Stimulated activated CD4-positive, alpha-beta T cell treated with anti-CD3 and anti-CD28 coated beads, Interleukin-15, amount 100 ng/mL, for 48 hours (primary cell): ENCODE data around the gene CARMIL3.

ENCODE experiments used
- DNase-seq, 2 donors: peaks; one replicate each; pipeline ENCODE4 v3.0.0-alpha.2; 2020; ENCODE audit warnings: low read depth in 2 of 2

CARMIL3 gene

DNA sequence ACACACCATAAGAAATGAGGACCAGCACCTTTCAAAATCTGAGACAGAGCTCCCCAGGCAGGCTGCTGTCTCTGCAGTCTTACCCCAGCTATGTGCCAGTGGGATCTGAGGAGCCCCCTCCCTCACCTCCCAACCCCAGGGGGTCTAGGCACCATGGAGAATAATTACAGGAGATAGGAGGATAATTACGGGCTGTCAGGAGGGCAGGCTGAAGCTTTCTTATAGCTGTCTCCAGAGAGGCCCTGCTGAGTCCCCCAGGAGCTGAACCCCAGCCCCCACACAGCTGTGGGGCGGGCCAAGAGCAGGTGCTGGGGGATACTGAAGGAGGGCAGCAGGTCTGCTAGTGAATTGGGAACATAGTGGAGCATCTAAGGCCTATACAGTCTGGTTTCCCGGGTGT, 26.3 kb downstream of the CARMIL3 start:
- DNase-seq, result no peak

DNA sequence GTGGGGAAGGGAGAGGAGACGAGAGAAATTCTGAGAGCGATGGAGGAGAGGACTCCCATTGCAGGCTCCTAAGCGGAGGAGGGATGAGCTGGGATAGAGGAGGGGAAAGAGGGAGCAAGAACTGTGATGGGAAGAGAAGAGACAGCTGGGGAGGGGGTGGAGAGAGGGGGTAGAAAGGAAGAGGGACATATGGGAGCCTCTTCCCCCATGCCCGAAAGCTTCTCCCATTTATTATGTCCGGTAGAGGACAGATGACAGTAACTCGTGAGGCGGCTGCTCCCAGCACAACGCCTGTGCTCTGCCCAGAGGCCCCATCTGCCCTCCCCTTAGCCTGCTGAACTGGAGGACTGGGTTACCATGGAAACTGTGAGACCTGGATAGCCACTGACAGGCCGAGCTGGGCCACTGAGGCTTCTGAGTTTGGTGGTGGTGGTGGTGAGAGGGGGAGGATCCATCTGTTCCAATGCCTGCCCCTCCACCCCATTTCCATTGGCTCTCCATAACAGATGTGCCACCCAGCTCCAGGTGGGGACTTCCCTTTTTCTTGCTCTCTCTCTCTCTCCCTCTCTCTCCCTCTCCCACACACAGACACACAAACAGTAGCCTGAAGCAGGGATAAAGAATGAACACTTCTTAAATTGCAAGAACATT, 27.8 kb downstream of the CARMIL3 start:
- DNase-seq, result no peak

DNA sequence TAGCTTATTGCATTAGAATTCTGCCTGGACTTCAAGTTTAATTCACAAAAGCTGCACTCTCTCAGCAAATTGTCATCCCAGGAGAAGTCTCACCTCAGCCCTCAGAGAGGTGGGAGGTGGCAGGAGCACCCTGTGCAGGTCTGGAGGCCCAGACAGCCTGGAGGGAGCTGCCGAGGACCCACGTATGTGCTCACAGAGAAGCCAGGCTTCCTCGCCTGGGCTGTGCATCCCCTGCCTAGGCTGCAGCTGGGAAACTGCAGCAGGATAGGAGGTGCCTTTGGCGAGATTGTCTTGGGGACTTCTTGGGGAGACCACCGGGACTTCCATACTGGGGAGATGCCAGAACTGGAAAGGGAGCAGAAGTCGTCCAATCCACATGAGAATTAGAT, 28.3 kb downstream of the CARMIL3 start:
- no peak for DNase-seq

DNA sequence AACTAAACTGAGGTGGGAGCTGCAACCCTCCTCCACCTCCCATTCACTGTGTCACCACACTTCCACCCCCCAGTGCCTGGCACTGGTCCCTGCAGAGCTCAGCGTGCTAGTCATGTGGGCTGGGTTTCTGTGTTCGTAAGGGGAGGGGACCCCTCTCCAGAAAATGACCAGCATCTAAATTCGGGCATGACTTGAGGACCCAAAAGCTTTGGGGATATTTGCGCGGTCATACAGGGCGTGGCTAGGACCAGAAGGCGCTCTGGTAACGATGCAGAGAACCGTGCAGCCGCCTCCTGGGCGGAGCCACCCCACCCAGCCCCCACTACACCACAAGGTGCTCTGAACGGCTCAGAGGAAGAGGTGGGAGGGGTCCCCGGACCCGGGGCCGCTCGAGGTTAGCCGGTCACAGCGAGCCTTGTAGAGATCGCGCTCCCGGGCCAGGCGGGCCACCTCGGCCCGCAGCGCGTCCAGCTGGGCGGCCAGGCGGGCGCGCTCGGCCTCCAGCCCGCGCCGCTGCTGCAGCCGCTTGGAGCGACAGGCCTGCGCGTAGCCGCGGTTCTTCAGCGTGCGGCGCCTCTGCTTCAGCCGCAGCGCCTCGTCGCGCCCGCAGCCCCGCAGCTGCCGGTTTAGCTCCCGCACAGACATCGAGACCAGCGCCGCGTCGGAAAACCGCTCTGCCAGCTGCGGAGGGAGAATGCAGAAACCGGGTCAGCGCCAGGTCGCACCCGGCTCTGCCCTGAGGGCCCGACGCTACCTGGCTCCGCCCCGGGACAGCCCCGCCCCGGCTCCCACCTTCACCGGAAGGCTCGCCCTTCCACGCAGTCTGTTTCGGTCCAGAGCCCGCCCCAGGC, 29.3 kb downstream of the CARMIL3 start:
- DNase-seq, result peak; percentile 36 to 66

DNA sequence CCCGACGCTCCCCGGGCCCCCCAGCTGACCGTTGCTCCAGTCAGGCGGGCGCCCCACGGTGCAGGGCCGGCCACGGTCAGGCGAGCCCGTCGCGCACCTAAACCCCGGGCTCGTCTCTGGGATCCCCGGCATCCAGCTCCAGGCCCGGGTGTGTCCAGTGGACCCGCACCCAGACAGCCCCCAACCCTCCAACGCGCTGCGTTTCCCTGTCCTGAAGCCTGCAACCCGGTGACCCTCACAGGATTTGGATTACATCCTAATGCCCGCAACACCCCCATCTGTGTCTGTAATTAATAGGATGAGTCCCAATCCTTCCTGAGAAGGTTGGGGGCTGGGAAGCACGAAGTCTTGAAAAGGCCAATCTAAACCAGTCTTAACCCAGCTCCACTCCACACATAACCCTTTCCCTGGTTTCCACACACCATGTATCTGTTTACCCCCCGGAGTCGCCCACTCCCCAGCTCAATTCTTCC, 30.0 kb downstream of the CARMIL3 start:
- no peak for DNase-seq

DNA sequence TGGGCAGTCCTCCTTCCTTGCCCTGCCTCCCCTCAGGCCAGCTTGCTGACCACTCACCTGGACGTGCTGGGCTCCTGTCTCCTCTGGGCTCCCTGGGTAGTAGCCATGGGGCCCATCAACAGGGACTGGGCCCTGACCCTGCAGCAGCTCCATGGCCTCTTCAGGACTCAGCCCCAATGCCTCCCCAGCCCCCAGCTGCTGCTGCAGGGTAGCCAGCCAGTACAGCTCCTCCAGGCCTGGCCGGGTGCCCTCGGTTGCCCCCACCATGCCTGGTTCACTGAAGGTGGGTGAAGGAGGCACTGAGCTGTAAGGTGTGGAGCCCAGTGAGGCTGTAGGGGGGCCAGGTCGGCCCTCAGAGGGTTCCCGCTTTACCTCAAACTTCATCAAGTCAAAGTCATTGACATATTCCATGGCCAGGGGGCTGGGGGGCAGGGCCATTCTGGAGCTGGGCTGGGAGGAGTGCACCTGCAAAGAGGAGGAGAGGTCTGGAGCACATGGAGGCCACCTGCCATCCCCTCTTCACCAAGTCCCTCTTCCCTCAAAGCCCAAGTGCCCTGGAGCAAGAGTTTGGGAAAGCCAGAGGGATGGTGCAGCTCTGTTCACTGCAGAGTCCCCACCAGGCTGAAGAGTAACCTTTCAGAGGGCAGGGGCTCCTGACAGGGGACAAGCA, 30.7 kb downstream of the CARMIL3 start:
- no peak for DNase-seq

DNA sequence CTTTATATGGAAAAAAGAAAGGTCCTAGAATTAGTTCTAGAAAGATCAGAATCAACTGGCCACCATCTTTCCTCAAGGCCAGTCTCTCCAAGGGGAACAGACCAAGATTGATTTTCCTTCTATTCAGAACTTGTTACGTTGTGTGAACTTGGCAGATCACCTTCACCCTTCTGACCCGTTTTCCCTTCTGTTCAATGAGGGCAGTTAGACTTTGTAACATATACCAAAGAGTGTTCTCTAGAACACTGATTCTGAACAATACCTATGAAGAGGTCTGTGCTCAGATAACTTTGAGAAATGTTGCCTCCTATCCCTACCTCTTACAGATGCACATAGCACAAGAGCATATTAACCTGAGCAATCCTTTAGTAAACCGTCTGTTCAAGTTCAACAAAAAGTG, 31.7 kb downstream of the CARMIL3 start:
- no peak for DNase-seq

DNA sequence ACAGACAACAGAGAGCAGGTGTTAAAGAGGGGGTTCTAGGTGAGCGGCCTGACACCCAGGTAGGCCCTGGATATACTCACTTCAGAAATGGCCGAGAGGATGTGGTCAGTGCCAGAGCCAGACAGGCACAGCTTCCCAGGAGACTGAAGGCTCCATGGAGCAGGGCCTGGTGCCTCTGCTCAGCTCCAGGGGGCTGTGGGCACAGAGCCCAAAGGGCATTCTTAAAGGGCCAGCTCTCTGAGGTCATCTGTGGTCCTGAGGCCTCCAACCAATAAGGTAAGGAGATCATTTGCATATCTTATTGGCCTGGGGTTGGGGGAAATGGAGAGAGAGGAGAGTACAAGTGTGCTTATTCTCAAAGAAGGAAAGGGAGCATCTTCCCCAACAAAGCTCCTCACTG, 32.6 kb downstream of the CARMIL3 start:
- no peak for DNase-seq

DNA sequence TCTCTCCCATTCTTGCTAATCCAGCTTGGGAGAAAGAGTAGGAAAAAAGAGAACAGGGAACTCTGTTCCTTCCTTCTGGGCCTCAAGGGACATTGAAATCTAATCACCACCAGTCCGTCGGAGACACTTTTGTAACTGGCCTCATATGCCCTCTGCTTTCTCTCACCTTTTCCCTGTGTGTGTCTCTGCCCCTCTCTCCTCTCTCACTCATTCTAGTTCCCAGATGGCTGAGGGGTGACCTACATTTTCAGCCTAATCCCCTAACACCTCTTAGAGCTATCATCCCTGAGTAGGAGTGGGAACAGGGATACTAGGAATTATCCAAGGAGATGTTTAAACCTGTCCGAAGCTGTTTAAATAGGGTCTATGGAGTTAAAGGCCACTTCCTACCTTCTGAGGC, 33.4 kb downstream of the CARMIL3 start:
- no peak for DNase-seq

DNA sequence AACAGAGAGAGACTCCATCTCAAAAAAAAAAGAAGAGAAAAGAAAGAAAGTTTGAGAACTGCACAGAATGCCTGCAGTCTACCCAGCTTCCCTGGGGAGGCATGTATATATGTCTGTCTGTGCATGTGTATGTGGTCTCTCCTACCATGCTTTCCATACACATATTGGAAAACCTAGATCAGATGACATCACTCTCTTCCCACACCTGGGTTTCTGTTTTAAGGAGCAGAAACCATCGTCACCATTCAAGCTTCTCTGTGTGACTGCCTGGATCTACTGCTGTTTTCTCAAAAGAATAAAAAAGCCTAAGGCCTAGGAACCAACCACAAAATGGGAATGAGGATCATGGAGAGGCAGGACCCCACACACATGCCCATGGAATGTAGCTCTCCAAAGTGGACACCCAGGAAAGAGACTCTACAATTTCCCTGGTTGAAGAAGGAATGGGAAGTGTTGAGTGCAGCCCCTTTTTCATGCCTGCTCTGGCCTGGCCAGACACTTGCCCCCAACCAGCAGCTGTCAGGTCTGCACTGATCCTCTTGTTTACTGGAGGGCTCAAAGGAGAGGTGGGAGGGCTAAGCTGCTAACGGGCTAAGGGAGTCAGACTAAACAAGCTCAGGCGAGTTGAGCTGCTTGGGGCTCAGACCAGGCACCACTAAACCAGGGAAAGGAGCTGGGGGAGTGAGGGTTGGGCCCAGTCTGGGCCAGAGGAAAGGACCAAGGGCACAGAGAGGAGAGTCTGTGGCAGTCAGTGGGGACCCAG, 34.6 kb downstream of the CARMIL3 start:
- no peak for DNase-seq

DNA sequence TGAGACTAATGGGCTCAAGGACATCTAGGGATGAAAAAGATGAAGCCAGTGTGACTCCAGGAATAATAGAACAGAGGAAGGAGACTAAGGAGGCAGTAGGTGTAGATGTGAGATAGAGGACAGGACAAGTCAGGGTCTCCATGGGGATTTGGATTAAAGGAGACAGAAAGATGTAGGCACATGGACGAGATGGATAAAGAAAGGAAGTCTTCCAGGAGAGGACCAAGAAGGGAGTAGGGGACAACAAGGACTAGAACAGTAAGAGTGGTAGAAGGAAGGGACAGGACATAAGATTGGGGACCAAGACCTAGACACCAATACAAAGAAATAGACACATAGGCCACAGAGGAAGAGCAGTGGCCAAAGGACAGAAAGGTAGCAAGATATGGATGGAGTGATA, 35.2 kb downstream of the CARMIL3 start:
- no peak for DNase-seq

DNA sequence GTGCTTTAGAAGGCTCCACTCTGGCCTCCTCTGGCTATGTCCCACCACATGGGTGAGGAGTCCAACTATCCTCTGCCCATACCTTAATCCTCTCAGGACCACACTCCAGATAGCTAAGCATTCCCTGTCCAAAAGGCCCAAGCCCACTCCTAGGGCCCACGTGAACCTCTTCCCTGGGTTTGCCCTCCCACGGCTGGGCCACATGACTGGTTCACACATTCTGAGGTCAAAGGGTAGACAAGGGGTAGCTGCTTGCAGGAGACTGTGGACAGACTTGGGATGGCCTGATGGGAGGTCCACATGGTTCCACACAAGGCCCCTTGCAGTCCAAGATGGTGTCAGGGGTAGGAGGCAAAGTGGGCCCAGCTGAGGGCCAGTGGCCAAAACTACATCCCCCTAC, 36.3 kb downstream of the CARMIL3 start:
- DNase-seq, result no peak

DNA sequence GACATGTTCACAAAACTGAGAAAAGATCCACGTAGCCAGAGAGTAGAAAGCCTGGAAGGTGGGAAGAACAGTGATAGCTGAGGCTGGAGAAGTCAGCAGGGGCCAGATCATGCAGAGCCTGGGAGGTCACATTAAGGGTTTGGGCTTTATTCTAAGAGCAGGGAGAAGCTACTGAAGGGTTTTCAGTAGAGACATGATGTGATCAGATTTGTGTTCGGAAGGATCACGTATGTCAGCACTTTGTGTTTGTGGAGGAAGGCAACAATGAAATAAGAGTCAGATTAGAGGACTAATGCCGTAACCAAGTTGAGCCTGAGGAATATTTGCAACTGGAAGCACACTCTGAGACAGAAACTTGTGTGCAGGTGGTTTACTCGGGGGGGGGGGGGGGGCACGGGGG, 38.1 kb downstream of the CARMIL3 start:
- no peak for DNase-seq

DNA sequence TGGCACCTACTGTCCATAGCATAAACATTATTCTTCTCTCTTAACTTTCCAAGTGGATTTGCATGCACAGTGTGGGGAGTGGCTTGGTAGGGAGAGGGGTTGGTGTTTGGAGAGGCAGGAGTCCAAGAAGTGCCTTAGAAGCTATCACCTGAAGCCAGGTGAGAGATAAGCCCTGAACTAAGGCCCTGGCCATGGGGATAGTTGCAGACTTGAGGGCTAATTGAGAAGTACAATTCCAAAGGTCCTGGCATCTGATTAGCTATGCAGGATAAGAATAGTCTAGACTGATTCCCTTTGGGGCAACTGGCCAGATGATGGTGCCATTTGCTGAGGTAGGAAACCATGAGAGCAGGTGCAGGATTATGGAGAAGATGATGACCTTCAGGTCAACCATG, 40.3 kb downstream of the CARMIL3 start:
- DNase-seq, result no peak

DNA sequence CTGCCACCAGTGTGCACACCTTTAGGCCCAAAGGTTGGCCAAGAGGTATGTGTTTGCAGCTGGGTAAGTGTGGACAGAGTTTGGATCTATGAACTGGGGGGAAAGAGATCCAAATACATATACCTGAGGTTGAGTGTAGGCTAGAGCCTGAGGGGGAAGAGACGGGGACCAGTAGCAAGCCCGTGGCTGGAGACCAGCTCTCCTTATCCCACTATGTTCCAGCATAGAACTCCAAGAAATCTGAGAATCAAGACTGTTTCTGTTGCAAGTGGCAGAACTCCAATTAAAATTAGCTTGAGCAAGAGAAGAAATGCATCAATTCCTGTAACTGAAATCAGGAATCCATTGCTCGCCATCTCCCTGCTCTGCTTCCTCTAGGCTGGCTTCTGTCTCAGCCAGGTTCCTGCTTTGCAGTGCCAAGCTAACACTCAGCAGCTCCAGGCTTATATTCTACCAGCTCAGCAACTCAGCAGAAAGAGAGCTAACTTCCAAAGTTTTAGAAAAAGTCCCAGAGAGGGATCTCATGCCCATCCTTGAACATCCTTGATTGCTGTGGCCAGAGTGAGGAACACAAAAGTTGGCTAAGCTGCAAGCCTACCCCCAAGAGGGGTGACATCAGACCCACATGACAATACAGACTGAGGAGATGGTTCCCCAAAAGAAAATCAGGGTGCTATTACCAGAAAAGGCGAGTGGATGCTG, 40.8 kb downstream of the CARMIL3 start:
- no peak for DNase-seq

DNA sequence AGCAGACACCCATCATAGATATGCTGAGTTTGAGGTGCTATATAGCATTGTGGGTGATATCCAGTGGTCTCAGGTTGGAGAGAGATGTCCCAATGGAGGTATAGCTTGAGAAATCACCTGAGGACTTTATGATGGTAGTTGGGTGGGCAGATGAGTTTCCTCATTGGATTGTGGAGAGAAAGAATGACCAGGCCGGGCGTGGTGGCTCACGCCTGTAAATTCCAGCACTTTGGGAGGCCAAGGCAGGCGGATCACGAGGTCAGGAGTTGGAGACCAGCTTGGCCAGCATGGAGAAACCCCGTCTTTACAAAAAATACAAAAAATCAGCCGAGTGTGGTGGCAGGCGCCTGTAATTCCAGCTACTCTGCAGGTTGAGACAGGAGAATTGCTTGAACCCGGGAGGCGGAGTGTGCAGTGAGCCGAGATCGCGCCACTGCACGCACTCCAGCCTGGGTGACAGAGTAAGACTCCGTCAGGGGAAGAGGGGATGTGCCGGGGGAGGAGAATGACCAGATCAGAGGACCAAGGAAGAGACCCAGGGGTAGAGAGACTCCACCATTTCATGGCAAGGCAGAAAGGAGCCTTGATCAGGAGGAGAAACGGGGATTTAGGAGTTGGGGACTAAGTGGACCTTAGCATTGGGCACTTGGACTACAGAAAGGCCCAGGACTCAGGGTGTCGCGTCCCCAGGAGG, 41.5 kb downstream of the CARMIL3 start:
- no peak for DNase-seq

DNA sequence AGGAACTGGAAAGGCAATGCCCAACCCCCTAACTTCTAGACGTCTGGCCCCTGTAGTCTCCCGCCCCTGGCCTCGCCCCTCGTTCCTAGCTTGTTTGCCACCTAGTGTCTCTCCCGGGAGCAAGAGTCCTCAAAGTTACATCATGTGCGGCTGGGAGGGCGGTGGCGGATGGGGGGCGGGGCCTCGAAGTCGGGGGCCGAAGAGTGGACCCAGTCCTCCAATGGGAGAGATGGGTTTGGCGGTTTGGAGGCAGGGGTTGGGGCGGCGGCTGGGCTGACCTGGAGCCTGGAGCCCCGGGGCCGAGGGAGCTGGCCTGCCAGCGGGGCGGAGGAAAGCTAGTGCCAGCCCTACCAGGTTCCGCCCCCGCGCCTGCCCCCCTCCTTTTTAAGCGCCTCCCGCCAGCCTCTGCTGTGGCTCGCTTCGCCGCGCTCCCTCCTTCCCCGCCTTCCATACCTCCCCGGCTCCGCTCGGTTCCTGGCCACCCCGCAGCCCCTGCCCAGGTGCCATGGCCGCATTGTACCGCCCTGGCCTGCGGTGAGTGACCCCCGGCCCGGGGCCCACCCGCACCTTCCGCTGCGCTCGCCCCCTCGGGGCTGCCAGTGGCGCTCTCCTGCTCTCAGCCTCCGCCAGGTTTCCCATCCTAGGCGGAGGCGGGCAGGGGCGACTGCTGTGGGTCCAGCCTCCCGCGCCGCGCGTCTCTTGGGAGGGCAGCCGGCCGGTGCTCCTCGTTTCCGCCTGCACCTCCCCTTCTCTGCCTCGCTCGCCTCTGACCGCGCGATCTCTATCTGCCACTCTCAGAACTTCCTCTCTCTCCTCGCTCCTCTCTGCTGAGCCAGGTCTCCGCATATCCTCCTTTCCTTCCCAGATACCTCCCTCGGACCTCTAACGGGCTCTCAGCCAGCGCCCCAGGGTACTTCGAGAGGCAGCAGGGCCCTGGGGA, 42.4 kb downstream of the CARMIL3 start, which contains the start of gene PCK2:
TSS of gene PCK2 (plus strand) at position 411 of the 940 bp plus-strand sequence. CDS start at position 506, 95 bp downstream.
- peak; percentile 79 to 83 for DNase-seq

DNA sequence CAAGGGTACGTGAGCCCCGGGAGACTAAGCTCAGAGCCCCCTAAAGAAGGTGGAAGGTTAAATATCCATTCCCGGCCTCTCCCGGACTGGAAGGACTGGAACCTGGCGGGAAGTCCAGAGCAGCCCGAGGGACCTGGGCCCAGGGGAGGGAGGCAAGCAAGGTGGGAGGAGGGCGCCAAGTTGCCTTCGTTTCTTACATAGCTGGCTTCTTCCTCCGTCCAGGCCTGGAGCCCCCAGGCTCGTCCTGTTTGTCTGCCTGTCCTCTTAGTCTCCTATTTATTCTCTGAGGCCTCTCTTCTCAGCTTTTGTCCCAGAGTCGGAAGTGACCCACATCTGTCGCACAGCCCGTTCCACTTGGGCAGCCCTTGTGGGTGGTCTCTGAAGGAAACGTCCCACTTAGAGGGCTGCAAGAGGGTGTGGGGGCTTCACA, 43.0 kb downstream of the CARMIL3 start:
- DNase-seq, result no peak

DNA sequence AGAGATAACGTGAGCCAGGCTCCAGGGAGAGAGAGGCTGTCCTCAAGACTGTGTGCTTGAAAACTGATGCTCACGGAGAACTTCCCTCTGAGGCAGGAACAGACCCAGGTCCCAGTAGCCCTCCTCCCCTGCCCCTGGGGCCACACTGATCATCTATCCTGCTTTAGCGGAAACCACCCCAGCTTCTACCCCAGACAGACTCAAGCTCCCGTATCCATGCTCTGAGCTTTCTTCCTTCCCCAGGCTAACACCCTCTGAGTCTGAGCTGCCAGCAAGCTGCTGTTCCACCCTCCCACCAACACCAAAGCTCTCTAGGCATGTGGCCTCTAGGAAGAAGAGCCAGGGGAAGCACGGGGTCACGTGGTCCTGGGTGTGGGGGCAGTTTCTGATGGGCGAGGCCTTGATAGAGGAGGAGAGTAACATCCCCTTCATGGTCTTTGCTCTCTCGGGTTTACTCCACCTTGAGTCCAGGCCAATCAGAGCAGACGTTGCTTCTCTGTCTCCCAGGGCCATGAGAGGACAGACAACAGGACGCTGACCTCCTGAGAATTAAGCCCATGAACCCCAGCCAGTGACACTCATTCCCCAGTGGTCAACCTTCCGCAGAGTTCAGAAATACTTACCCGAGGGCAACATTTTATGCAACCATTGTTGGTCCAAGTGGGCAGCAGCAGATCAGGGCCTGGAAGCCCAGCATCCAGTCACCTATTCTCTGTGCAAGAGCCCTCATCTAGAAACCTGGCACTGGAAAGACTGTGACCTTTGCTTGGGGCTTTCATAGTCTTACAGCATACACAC, 43.7 kb downstream of the CARMIL3 start:
- peak; percentile 57 for DNase-seq
